Lung (tissue), 16 donors: ENCODE results near the gene ENSA. TPM values are rescaled to one million over a fixed set of nuclear protein-coding genes. Genes with fewer than 3 reads are reported as not detected.

Experiments used
- ATAC-seq: fragments of 200-7000 bp; cut with Tn5 transposase; one replicate; pipeline ENCODE4 v1.9.1; 2020; ENCODE audit warnings: moderate number of reproducible peaks; ENCODE audit not compliant: insufficient read depth, low FRiP score
- DNase-seq, 3 donors: peaks; one replicate each; pipeline ENCODE4 v3.0.0-alpha.2; 2013 to 2017
- H3K27ac ChIP-seq, 2 donors: one replicate each; pipeline ENCODE4 v1.5.1; 2013; ENCODE audit warnings: mild to moderate bottlenecking in 2 of 2, moderate library complexity in 2 of 2, control low read depth in 1 of 2, inconsistent platforms in 1 of 2, low read depth in 1 of 2, low read length in 1 of 2
- H3K27me3 ChIP-seq, 3 donors: one replicate each; pipeline ENCODE4 v1.5.1; 2013; ENCODE audit warnings: low read length in 2 of 3; ENCODE audit not compliant: control insufficient read depth in 3 of 3, insufficient read depth in 3 of 3
- H3K36me3 ChIP-seq, 4 donors: one replicate each; pipeline ENCODE4 v1.5.1; 2013; ENCODE audit warnings: low read length in 4 of 4, mild to moderate bottlenecking in 1 of 4, moderate library complexity in 1 of 4; ENCODE audit not compliant: control insufficient read depth in 4 of 4, insufficient read depth in 4 of 4
- H3K4me1 ChIP-seq, 5 donors: one replicate each; pipeline ENCODE4 v1.5.1; 2013; ENCODE audit warnings: low read length in 5 of 5, mild to moderate bottlenecking in 2 of 5, moderate library complexity in 1 of 5; ENCODE audit not compliant: control insufficient read depth in 5 of 5, insufficient read depth in 5 of 5
- H3K4me3 ChIP-seq: one replicate; pipeline ENCODE4 v1.5.1; 2013; ENCODE audit warnings: mild to moderate bottlenecking, control low read depth, moderate library complexity
- H3K9ac ChIP-seq, 2 donors: one replicate each; pipeline ENCODE4 v1.5.1; 2013; ENCODE audit warnings: low read length in 2 of 2, control low read depth in 1 of 2; ENCODE audit not compliant: insufficient read depth in 1 of 2
- H3K9me3 ChIP-seq, 4 donors: one replicate each; pipeline ENCODE4 v1.5.1; 2013; ENCODE audit warnings: low read length in 3 of 4, mild to moderate bottlenecking in 1 of 4, moderate library complexity in 1 of 4; ENCODE audit not compliant: control insufficient read depth in 4 of 4, insufficient read depth in 3 of 4
- WGBS, 2 donors: extraction: QIAGEN DNeasy Blood & Tissue Kit; methylation state at CpG; one replicate each; pipeline ENCODE4 v1.1.7; 2013; 5-methylcytosine and 5-hydroxymethylcytosine counted together
- long read RNA-seq, 5 donors: transcript quantifications; one replicate each; lab custom pipeline, GENCODE V29; 2026
- polyA plus RNA-seq, 2 donors: library from polyadenylated mRNA; stranded (reverse); fragments of 200-250 nt; gene quantifications; one replicate each; pipeline ENCODE4 v1.2.1, GENCODE V29; 2013
- total RNA-seq, 2 donors: library from RNA; depleted of rRNA in 1 of 2; stranded (reverse); fragments of >200 nt in 1 of 2; gene quantifications; one replicate each; pipeline ENCODE4 v1.2.1, GENCODE V29; 2014 to 2021
- TF ChIP-seq, protein P1 (sequence below): IDR thresholded peaks from 2 replicates; pipeline ENCODE4 v1.5.1; 2012; ENCODE audit warnings: mild to moderate bottlenecking; ENCODE audit errors: control extremely low read depth, extremely low read depth
- donor health status: control.
- donor health status: control.
- donor health status: Bipolar disorder and iron deficiency.
- donor health status: healthy.
- donor health status: DM: yes; HTN: yes; CAD: no.

ENSA gene, protein sequence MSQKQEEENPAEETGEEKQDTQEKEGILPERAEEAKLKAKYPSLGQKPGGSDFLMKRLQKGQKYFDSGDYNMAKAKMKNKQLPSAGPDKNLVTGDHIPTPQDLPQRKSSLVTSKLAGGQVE
- 100 to 1,000 TPM; 133 to 245 TPM for total RNA-seq
- 100 to 1,000 TPM; 133 to 184 TPM for polyA plus RNA-seq
- long read RNA-seq, donor 1, transcript ENSA-205 (4 exons, 792 nt): minor isoform, 5 of 118 reads
- long read RNA-seq, donor 1, transcript ENSA-208 (4 exons, 2,085 nt): major isoform, 73 of 118 reads
- long read RNA-seq, donor 1, transcript ENSA-207 (2 exons, 703 nt): minor isoform, 6 of 118 reads
- long read RNA-seq, donor 1, transcript ENSA-201 (3 exons, 2,818 nt): minor isoform, 28 of 118 reads
- long read RNA-seq, donor 1, partial matches to known transcripts: 5 of 118 reads
- long read RNA-seq, donor 1, other reads (novel, unspliced or antisense): 0 of 118 reads
- long read RNA-seq, donor 2, transcript ENSA-205 (4 exons, 792 nt): minor isoform, 5 of 58 reads
- long read RNA-seq, donor 2, transcript ENSA-201 (3 exons, 2,818 nt): minor isoform, 14 of 58 reads
- long read RNA-seq, donor 2, transcript ENSA-208 (4 exons, 2,085 nt): major isoform, 37 of 58 reads
- long read RNA-seq, donor 2, partial matches to known transcripts: 0 of 58 reads
- long read RNA-seq, donor 2, other reads (novel, unspliced or antisense): 0 of 58 reads
- long read RNA-seq, donor 3, transcript ENSA-201 (3 exons, 2,818 nt): minor isoform, 19 of 62 reads
- long read RNA-seq, donor 3, transcript ENSA-208 (4 exons, 2,085 nt): major isoform, 38 of 62 reads
- long read RNA-seq, donor 3, partial matches to known transcripts: 0 of 62 reads
- long read RNA-seq, donor 3, other reads (novel, unspliced or antisense): 0 of 62 reads
- long read RNA-seq, donor 4, transcript ENSA-208 (4 exons, 2,085 nt): major isoform, 28 of 44 reads
- long read RNA-seq, donor 4, transcript ENSA-201 (3 exons, 2,818 nt): minor isoform, 10 of 44 reads
- long read RNA-seq, donor 4, partial matches to known transcripts: 0 of 44 reads
- long read RNA-seq, donor 4, other reads (novel, unspliced or antisense): 0 of 44 reads
- long read RNA-seq, donor 5, transcript ENSA-201 (3 exons, 2,818 nt): minor isoform, 25 of 125 reads
- long read RNA-seq, donor 5, transcript ENSA-208 (4 exons, 2,085 nt): major isoform, 88 of 125 reads
- long read RNA-seq, donor 5, transcript ENSA-205 (4 exons, 792 nt): minor isoform, 8 of 125 reads
- long read RNA-seq, donor 5, partial matches to known transcripts: 0 of 125 reads
- long read RNA-seq, donor 5, other reads (novel, unspliced or antisense): 0 of 125 reads

DNA sequence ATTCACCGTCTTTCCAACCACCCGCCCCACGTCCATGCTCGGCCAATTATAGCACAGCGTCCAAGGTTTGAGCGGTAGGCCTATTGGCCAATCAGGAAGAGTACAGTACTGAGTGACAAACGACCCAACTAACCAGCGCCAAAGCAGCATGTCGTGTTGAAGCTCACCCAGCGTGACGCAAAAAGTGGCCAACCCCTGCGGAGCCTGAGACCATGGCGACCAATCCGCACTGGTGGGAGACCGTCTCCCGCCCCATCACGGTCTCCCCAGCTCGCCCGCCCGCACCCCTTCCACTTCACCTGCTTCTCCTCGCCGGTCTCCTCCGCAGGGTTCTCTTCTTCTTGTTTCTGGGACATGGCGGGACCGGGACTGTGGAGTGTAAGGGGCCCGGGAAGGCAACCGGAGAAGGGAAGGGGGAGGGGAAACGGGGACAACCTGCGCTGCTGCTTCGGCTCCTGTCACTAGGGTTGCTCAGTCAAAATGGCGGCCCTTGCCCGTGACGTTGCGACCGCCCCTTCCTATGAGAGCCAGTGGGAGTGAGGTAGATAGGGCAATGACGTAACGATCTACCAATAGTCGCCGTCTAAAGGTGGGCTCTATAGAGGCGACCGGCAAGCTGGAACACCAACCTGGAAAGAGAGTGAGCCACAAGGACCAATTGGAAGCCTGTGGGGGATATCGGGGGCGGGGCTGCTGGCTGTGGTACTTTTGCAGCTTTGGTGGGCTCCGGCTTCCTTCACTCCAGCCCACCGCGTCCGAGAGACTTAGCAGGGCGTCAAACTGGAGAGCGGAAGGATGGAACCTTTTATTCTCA lies at the start of gene ENSA:
Gene ENSA, minus strand, starts transcription at position 498 of the 814 bp plus-strand sequence. Its CDS starts 142 bp downstream, at position 356.
- 1% methylated on average over 48 to 49 of the region's 49 CpGs for WGBS, 2 donors
- H3K4me1 ChIP-seq: peaks cover 3 to 16% (median 6%) of the 10 kb centered on the region in 5 donors
- peaks cover 7 to 28% (median 21%) of the 10 kb centered on the region in 4 donors for H3K36me3 ChIP-seq
- H3K9ac ChIP-seq: peak within 1 kb of the TSS; percentile 77 to 98
- H3K27me3 ChIP-seq: no peaks in the 10 kb centered on the region
- DNase-seq (peak; percentile 99 to 100 (median 100)), ATAC-seq (peak; percentile 97)
- no peaks in the 10 kb centered on the region for H3K9me3 ChIP-seq
- peak within 1 kb of the TSS; percentile 84 to 93 for H3K27ac ChIP-seq
- TF ChIP-seq, protein P1, sequence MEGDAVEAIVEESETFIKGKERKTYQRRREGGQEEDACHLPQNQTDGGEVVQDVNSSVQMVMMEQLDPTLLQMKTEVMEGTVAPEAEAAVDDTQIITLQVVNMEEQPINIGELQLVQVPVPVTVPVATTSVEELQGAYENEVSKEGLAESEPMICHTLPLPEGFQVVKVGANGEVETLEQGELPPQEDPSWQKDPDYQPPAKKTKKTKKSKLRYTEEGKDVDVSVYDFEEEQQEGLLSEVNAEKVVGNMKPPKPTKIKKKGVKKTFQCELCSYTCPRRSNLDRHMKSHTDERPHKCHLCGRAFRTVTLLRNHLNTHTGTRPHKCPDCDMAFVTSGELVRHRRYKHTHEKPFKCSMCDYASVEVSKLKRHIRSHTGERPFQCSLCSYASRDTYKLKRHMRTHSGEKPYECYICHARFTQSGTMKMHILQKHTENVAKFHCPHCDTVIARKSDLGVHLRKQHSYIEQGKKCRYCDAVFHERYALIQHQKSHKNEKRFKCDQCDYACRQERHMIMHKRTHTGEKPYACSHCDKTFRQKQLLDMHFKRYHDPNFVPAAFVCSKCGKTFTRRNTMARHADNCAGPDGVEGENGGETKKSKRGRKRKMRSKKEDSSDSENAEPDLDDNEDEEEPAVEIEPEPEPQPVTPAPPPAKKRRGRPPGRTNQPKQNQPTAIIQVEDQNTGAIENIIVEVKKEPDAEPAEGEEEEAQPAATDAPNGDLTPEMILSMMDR: no peak
- H3K4me3 ChIP-seq: peak within 1 kb of the TSS; percentile 71

DNA sequence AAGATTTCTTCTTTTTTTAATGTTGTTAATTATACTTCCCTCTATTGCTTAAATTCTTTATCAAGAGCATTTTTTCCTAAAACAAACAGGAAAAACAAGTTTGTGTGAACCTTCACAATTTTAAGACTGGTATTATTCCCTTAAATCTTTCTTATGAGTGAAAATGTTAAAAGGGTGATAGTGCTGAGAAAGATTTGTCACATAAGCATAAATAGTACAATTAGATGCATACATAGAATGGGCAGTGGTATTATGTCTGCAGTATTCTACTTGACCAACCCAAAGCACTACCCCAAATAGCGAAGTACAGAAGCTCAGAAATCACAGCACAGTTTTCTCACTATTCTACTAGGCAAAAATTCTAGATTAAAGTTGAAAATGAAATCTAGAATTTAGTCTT lies 49.6 kb upstream of the ENSA start:
- H3K4me3 ChIP-seq: no peak overlapping the region
- H3K9me3 ChIP-seq: no peaks in the 10 kb centered on the region

More for the DNA sequence above, 49.6 kb upstream of the ENSA start:
- 96 to 97% methylated on average over 1 of the region's 1 CpG for WGBS, 2 donors
- no peak overlapping the region for H3K9ac ChIP-seq
- TF ChIP-seq, protein P1: no peak
- H3K27me3 ChIP-seq: no peaks in the 10 kb centered on the region
- DNase-seq (no peak), ATAC-seq (no peak)
- H3K27ac ChIP-seq: no peak overlapping the region
- H3K4me1 ChIP-seq: no peaks in the 10 kb centered on the region
- H3K36me3 ChIP-seq: peaks cover 0 to 6% (median 3%) of the 10 kb centered on the region in 4 donors
